CD4-positive, alpha-beta T cell treated with Interleukin-6 at 100 ng/mL for 8 hours (primary cell): ENCODE results near the gene SLC2A10.

Source experiments
- DNase-seq: peaks from one replicate; pipeline ENCODE4 v3.0.0-alpha.2; 2020; ENCODE audit warnings: mixed read lengths, low spot score

The SLC2A10 gene

GRCh38 chr20:46682063-46682821 is 27.2 kb upstream of the SLC2A10 start:
- no peak for DNase-seq

GRCh38 chr20:46683011-46683667 is 26.3 kb upstream of the SLC2A10 start:
- DNase-seq: no peak

DNA sequence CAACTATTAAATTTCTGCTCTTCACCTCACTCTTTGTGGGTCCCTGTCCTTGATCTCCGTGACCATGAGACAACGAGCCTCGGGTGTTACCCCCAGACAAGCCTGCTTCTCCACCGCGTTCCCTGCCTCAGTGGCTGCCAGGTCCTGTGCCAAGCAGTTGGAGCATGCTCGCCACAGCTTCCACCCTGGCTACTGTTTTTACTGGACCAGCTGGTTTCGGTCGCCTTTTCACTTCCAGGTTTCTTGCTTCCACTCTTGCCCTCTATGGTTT is 25.8 kb upstream of the SLC2A10 start:
- no peak for DNase-seq

DNA sequence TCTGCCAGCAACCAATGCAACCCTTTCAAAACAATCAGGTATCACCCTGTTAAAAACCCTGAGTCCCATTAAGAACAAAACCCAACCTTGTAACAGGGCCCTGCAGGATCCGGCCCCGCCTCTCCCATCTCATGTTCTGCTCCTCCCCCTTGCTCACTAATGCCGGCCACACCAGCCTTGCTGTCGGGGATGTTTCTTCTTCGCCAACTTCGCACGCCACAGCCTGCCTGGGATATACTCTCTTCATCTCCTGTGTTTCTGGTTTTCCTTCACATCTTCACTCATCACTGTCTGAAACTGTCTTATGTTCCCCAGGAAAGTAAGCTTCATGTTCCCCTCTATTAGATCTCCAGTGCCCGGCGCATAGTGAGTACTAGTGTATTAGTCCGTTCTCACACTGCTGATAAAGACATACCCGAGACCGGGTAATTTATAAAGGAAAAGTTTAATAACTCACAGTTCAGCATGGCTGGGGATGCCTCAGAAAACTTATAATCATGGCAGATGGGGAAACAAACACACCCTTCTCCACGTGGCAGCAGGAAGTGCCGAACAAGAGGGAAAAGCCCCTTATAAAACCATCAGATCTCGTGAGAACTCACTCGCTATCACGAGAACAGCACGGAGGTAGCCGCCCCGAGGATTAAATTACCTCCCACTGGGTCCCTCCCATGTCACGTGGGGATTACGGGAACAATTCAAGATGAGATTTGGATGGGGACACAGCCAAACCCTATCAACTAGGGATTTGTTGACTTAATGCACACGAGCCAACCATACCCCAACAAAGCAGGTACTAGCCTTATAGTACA is 25.3 kb upstream of the SLC2A10 start:
- DNase-seq: no peak

DNA sequence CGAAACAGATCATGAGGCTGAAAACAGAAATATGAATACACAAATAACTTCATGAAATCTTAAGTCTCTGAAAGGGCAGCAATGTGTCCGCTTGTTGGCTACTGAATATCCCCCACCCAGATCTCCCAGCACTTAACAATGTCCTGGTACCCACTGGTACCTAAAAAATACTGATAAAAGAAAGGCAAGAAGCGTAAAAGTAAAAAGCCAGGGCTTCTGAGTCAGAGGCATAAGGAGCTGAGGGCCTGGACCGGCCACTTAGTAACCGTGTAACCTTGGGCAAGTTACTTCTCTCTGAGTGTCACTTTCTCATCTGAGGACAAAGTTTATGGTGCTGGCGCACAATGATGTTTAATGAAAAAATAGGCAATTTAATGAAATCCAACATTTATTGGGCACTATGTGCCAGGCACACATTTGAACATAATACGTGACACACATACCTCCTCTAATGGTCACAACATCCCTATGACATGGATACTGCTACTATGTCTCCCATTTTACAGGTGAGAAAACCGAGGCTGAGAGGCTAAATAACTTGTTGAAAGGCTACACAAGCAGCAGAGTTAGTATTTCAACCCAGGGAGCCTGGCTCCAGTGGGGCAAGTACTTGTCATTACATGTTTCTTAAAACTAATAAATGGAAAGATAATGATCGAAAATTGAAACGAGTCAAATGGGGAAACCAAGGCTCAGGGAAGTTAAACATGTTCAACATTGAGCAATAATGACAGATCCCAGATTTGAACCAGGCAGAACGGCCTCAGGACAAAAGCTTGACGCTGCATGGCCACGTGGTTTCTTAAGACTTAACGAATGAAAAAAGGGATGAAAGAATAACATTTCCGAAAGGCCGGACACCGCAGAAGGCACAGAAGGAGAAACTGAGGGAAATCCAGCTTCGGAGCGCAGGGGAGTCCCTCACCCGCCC is 21.0 kb upstream of the SLC2A10 start:
- no peak for DNase-seq

DNA sequence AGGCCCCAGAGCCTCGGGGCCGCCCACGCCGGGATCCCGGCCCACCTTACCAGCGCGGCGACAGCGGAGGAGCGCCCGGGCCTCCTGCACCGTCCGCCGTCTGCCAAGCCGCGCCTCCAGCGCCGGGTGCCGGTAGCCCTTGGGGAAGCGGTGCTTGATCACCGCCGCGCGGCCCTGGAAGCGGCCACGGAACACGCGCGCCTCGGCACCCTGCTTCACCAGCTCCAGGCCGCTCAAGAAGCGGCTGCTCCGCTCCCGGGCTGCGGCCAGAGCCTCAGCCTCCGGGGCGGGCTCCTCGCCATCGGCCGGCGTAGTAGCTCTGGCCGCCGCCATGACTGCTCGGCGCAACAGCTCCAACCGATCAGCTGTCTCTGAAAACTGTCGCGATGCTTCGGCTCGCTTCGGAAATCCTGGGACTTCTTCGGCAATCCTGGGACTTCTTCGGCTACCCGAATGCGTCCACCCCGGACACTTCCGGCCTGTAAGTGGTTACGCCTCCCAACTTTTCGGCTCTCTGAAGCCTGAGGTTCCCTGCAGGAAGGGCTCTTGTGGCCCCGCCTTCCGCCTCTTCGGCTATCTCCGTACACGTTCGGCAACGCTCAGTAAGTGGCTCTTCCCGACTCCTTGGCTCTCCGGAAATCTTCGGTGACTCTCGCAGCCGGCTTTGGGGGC is 20.2 kb upstream of the SLC2A10 start, which contains the start of gene TP53RK:
Gene TP53RK (minus strand): TSS at position 363 of the 672 bp plus-strand sequence. CDS start 30 bp downstream, at position 333.
- DNase-seq: peak; percentile 98

GRCh38 chr20:46689754-46690085 is 19.7 kb upstream of the SLC2A10 start:
- DNase-seq: no peak

DNA sequence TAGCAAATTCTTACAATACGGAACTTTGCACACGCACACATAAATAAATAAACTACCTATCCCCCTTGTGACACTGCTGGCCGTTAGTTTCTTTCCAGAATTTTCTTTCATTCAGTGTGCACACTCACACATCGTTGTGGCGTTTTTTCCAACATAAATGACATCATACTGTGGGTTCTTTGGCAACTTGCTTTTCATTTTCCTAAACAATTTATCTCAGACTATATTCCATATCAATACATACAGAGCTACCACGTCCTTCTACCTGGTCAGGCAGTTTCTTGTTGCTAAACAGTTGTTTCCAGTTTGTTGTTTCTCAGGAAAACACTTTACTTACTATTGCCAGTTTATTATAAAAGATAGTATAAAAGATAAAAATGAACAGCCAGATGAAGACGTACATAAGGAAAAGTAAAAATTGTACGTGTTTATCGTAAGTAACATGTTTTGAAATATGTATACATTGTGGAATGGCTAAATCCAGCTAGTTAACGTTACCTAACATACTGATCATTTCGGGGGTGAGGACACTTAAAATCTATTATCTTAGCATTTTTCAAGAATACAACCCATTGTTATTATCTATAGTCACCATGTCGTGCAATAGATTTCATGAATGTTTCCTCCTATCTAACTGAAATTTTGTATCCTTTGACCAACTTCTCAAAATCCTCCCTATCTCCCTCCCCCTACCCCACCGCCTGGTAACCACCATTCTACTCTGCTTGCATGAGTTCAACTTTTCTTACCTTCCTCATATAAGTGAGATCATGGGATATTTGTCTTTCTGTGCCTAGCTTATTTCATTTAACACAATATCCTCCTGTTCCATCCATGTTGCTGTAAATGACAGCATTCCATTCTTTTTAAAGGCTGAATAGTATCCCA is 19.0 kb upstream of the SLC2A10 start:
- DNase-seq: no peak

DNA sequence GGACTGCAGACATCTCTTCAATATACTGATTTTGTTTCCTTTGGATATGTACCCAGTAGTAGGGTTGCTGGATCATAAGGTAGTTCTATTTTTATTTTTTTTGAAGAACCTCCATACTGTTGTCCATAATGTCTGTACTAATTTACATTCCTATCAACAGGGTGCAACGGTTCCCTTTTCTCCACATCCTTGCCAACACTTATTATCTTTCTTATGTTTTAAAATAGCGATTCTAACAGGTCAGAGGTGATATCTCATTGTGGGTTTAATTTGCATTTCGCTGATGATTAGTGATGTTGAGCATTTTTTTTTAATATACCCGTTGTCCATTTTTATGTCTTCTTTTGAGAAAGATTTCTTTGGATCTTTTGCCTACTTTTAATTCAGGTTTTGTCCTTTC is 18.3 kb upstream of the SLC2A10 start:
- no peak for DNase-seq

DNA sequence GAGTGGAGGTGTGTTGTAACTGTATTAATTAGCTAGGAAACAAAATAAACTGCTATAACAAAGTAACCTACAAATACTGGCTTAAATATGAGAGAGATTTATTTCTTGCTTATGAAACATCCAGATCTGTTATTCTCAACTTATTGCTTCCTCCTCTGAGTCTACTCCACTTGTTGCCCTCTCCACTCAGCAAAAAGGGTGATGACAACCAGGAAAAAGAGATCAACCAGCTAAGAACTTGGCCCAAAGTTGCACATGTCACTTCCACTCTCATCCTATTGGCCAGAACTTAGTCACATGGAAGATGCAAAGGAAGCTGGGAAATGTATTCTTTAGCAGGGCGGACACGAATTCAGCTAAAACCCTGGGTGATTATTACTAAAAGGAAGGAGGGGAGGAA is 15.0 kb upstream of the SLC2A10 start:
- no peak for DNase-seq

DNA sequence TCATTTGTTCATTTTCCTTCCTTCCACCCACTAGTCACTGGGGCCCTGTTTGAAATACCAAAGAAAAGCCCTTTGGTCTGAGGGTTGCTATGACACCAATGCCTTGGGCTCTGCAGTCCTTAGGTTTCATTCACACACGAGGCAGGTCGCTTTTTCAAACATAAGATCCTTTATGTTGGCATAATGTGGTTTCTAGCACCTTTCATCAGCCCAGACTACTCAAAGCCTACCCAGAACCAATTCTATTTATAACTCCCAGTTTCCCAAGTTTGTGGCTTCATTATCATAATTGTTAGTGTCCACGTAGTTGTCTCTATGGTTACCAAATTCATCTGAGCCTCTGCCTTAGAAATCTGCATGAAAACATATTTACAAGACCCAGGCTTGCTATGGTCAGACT is 13.6 kb upstream of the SLC2A10 start:
- no peak for DNase-seq

GRCh38 chr20:46696791-46697279 is 12.6 kb upstream of the SLC2A10 start:
- no peak for DNase-seq

DNA sequence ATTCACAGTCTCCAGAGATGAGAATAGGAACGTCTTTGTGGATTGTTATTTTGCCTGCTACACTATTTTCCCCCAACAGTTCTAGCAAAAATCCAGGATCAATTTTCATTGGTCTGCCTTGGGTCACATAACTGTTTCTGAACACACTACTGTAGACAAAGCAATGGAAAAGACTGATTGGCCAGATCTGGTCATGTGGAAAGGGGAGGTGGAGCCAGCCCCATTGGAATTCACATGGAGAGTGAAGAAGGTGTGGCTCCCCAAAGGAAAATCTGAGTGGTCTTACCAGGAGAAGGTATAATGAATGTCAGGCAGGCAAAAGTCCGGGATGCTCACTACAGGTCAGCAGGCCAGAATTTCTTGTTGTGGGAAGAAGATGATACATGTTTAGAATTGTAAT is 10.7 kb upstream of the SLC2A10 start:
- DNase-seq: no peak

DNA sequence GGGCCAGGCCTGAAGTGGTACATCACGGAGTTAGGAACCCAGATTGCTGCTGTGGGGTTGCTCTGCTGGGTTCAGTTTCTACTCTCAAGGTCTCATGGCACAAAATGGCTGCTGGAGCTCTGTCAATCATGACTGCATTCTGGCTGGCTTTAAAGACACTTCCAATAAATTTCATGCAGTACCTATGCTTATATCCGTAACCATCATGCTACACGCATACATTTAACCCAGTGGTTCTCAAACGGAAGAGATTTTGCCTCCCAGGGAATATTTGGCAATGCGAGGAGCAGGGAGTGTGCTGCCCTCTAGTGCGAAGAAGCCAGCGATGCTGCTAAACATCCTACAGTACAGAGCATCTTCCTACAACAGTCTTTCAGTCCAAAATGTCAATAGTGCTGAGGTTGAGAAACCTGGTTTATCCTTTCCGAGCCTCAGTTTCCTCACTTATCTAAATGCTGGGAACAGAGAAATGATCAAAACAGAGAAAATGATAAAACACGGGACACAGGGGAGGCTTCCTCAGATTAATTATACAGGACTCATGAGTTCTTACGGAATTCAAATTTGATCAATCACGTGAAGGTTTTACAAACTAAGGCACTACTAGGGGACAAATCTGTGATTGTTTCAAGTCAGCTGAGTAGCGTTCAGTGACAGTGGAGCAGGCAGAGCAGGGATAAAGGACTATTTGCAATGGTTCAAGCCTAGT is 9.6 kb upstream of the SLC2A10 start:
- no peak for DNase-seq

GRCh38 chr20:46700481-46700880 is 9.0 kb upstream of the SLC2A10 start:
- DNase-seq: no peak

- DNase-seq: no peak
Measured at GRCh38 chr20:46701057-46701456, 8.4 kb upstream of the SLC2A10 start.

- DNase-seq: no peak
Measured at GRCh38 chr20:46701556-46701955, 7.9 kb upstream of the SLC2A10 start.

DNA sequence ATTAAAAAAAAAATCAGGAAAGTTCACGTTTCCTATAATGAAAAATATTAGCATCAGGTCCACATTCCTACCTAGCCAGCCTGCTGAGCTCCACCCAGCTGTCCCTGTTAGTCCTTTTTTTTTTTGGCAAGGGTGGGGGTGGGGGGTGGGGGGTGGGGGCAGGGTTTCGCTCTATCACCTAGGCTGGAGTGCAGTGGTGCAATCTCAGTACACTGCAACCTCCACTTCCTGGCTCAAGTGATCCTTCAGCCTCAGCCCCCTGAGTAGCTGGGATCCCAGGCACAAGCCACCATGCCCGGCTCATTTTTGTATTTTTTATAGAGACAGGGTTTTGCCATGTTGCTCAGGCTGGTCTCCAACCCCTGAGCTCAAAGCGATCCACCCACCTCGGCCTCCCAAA is 7.5 kb upstream of the SLC2A10 start:
- no peak for DNase-seq

- no peak for DNase-seq
Measured at GRCh38 chr20:46702447-46703203, 6.8 kb upstream of the SLC2A10 start.
